DMS79 (cell line): Measurements from ENCODE around the gene JAG1.

Experiments used
- DNase-seq: peaks from one replicate; lab custom pipeline; 2025; lab: John Stamatoyannopoulos, UW

The JAG1 gene

DNA sequence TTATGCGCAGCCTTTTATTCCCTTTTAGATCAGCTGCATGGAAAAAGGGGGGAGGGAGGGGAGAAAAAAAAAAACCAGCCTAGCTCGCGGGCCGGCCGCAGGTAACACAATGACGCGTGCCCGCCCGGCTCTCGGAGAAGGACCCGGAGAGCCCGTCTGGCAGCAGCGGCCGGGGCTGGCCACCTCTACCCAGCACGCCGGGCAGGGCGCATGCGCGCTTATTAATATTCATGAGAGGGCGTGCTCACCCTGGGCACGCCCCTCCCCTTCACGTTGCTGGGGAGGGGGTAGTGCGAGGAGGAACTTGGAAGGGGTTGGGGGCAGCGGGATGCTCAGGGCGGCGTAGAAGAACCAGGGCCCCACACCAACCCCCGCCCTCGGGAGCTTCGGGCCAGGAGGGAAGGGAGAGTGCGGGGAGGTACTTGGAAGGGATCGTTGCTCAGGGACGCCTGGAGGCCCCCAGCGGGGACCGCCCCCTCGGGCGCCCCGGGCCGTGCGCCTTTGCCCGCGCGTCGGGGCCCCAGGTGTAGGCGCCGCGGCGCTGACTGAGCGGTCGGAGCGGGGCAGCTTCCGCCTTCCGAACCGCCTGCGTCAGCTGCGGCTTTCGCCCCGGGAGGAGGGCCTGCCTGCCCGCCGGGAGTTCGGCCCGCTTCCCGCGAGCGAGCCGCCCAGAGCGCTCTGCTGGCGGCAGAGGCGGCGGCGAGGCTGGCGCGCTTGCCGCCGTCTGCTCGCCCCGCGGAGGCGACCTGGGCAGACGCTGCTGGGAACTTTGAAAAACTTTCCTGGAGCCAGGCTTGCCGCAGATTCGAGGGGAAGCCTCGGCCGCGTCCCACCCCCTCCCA, at the start of gene JAG1:
Gene JAG1, minus strand, starts transcription at position 158 of the 842 bp plus-strand sequence. CDS start 469 bp downstream, outside the sequence.
- peak; percentile 59 for DNase-seq

- DNase-seq = no peak
Observed at GRCh38 chr20:10721976-10722375, 48.2 kb upstream of the JAG1 start.

DNA sequence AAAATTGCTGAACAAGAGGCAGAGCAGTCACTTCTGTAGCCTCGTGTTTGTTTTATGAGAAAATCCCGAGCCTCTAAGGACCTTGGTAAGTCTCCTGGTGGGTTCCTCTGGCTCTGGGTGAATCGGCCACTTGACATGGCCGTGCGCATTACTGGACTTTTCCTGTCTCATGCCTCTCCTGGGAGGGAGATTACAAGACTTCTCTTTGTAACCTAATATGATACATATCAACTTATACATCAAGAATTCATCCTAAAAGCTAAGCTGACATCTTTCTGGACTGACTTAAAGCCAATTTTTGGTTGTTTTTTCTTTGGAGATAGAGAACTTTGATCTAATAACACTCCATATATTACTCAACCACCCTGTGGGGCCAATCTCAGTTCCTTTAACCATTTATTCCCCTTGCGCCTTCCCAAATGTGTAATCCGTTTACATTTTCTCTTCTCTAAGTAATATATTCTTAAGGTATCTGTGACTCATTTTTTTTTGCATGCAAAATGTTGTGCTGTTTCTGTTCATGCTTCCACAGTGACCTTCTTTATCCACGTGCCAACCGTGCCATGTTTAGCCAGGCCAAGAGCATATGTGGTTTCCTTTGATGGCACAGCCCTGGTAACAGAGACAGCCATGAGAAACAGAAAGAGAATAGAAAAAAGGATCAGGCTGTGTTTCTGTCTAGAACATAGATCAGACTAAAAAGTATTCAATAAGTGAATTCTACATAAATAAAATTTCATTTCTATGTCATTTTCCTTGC, 47.5 kb upstream of the JAG1 start:
- DNase-seq = no peak

DNA sequence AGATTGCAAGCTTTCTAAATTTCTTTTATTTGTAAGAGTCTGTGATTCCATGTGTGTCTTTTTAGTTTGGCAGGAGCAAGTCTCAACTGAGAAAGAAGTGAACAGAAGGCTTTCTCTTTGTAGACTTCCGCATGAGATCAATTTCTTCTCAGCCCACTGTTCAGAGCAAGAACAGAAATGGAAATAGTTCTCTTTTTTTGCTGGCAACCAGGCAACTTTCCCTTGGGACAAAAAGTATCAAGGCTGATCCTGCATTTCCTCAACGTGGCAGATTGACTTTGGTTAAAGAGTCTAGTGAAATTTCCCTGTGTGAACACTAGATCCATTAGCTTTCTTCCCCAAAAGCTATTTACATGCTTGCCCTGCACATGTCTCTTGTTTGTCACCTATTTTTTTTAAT, 46.8 kb upstream of the JAG1 start:
- DNase-seq = no peak

- DNase-seq = no peak
Observed at GRCh38 chr20:10719740-10720385, 46.1 kb upstream of the JAG1 start.

- DNase-seq = no peak
Observed at GRCh38 chr20:10718661-10719060, 44.9 kb upstream of the JAG1 start.

DNA sequence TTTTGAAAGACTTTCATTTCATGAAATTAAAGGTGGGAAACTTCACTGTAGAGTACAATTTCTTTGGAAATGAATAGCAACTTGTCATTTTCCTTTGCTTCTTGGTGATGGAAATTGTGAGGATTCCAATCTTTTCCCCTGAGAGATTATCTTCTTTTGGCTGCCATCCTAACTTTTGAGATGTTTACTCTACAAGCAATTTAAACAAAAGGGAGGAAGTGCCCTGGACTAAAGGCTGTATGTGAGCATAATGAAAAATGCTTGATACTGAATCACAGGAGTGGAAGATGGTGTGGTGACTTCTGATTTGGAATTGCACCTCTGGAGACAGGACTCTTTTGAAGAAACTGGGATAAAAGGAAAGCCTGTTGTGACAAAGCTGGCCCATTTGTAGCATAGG, 43.1 kb upstream of the JAG1 start:
- no peak for DNase-seq

DNA sequence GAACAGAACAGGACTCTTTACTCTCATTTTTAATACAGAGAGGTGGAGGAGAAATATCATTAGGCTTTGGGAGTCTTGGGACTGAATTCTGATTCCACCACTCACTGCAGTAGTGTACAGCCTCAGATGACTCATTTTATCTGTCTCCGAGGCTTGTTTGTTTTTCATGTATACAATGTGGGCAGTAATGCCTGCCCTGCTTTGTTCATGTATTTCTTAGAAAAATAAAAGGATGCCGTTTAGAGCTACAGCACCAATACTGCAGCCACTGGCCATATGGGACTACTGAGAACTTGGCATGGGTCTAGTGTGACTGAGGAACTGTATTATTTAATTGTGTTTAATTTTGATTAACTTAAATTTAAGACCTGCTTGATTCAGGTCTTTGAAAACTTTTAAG, 41.2 kb upstream of the JAG1 start:
- DNase-seq = no peak

DNA sequence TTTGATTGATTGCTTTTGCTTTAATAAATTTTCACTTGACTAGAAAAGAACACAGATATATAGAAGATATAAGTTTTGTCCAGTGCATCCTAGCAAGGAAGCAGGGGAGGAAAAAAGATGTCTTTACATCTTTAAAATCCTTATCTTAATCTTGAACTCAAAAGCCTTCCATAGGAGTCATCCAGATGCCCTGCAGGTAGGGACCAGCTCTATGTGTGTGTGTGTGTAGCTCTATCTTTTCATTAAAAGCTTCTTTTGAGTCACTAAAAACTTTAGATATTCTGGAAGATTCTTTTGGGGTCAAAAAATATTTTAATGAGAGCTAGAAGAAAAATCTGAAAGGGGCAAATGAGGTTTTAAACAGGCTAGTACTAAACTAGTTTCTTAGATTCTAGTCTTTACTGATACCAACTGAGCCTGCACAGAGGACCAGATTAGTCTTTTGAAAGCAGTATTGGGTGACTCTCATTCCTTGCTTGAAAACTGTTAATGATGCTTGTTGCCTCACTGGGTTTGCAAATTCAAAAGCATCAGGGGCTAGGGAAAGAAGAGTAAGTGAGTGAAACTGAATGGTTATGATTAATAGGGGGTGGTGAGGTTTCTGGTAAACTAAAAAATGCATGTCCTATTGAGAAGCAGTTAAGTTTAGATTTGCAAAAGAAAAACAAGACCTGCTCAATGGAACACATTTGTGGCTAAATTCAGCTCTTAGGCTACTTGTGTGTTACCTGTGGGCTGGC, 40.6 kb upstream of the JAG1 start:
- DNase-seq = no peak

DNA sequence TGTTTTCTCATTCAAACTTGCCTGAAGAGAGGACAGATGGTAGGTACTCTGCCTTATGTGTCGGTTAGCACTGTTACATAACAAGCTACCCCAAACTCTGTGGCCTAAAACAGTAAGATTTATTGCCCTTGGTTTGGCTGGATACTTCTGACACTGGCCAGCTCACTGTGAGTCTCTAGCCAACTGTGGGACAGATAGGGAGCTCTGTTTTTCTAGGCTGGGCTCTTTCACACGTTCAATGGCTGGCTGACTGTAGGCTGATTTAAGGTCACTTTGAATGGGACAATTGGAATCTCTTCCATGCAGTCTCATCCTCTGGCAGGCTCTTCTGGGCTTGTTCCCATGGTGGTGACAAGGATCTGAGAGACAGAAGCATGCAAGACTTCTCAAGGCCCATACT, 39.4 kb upstream of the JAG1 start:
- no peak for DNase-seq

GRCh38 chr20:10711903-10712451, 38.2 kb upstream of the JAG1 start:
- no peak for DNase-seq

GRCh38 chr20:10710991-10711775, 37.4 kb upstream of the JAG1 start:
- no peak for DNase-seq

- no peak for DNase-seq
Observed at GRCh38 chr20:10709916-10710315, 36.1 kb upstream of the JAG1 start.

DNA sequence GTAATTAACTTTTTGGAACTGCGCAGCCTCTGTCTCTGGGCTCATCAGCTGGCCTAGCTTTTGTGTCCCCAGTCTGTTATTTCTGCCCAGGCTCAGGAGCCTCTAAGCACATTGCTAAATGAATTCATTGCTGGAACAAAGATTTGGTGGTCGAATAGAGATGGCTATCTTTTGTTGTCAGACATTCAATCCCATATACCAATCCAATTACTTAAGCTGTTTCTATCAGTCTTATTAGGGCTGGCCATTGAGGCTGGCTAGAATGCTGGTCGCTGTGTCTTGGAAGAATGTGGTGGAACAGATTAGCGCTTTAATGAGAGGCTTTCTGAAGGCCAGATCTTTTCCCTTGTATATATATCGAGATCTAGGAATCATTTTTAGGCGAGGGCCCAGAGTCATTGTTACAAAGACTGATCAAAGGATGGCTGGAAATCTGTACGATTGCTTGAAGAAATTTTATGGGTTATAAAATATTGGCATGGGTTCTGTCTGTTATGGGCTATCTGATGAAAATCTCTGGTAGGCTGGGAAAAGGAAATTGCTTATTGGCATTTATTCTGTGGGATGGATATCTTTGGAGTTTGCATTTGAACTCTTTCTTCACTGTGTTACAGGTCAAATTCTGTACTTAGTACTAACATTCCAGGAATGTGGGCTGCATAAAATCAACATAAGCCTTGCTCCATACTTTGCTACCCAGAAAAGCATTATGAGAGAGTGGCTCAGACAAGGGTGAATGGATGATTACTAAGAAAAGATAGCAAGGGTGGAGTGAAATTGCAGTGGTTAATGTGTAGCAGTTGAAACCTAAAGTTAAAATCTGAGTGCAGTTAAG, 34.8 kb upstream of the JAG1 start:
- DNase-seq = no peak

DNA sequence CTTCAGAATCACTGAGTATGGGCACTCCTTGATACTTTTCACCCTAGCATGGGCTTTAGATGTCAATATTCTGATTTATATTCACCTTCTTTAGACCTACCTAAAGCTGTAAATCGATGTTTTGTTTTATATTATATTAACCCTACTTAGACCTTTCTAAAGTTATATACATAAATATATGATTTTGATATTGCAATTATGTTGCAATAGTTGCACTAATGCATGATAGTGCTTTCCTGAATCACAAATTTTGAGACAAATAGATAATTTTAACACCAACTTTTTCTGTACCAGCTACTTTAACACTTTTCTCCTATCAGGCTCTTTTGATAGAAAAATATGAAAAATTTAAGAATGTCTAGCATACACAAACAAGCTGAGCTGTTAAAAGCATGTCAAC, 34.0 kb upstream of the JAG1 start:
- no peak for DNase-seq

DNA sequence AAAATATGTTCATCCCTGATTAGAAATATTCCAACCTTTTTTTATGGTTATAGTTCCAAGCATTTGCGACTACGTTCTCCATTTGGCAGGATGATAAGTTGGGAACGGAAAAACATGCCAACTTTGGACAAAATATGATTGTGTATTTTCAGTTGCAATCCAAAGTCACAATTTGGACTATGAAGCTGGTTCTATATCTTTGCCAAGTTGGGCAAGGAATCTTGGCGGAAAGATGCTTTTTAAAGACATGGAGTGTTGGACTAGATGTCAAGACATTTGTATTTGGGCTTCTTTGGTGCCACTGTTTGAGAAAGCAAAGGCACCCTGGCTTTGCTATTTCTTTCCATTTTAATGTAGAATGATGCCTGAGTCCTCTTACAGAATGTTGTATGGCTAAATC, 33.3 kb upstream of the JAG1 start:
- no peak for DNase-seq

DNA sequence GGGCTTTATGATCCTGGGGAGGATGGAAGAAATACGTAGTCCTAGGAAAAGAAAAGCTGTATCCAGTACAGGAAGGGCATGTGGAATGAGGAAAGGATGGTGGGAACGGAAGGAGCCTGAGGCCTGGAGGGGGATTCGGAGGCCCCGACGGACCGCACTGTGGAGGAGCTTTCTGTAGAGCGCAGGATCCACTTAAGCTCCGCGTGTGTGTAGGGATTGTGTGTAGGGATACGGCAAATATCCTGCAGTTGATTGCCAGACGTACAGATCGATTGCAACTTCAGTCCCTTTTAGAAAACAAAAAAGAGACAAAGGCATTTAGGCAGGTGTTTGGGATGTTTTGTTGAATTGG, 32.6 kb upstream of the JAG1 start:
- no peak for DNase-seq

DNA sequence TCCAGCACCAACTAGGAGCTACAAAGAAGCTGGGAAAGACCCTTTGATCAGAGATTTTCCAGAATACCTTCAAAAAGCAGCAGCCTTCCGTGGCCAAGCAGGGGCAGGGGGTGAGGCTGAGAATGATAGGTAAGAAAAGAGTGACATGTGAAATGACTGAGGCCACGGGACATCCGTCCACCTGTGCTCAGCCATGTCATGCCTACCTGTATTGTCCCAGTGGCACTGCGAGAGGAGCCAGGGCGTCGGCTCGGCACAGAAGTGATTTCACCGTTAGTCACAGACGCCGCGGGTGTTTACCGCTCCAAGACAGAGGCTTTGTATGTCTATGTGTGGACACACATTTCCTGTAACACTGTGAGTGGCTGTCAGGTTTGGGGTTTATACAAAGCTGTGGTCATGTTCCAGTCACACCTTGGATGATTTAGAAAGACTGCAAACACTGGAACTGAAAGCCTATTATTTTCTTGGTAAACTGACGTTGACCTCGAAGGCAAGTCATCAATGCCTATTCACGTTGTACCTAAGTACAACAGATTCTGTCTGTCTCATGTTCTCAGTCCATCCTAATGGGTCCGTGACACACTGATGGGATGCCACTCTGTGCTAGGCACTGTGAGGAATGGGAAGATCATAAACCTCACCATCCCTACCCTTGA, 32.1 kb upstream of the JAG1 start:
- DNase-seq = no peak

- DNase-seq = no peak
Observed at GRCh38 chr20:10701607-10702006, 27.8 kb upstream of the JAG1 start.

DNA sequence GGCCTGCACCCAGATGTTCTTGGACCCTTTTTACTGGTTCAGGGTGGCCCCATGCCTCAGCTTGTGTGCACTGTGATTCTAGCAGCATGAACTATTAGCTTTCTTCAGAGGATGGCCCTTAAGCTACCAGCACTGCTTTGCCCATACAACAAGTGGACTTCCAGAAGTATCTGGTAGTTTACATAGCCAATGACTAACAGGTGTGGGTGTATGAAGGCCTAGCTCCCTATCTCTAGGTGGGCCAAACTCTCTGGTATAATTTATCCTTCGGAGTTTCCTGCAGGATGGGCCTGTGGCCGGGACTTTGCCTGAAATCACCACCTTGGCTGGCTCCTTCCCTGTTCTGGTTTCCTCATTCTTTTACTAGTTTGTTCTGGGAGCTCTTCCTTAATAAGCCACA, 26.1 kb upstream of the JAG1 start:
- DNase-seq = no peak
